Limb (tissue), 2 donors: ENCODE measurements around the gene TRIP6.
"Not testable (repeated sequence)": the region's sequence is repeated elsewhere in the genome, so short reads cannot be mapped to it uniquely, and the experiment has no call there.

Source experiments
- DNase-seq, 2 donors: peaks; one replicate each; pipeline ENCODE4 v3.0.0-alpha.2; 2016; ENCODE audit errors: extremely low spot score in 2 of 2

Gene TRIP6

DNA sequence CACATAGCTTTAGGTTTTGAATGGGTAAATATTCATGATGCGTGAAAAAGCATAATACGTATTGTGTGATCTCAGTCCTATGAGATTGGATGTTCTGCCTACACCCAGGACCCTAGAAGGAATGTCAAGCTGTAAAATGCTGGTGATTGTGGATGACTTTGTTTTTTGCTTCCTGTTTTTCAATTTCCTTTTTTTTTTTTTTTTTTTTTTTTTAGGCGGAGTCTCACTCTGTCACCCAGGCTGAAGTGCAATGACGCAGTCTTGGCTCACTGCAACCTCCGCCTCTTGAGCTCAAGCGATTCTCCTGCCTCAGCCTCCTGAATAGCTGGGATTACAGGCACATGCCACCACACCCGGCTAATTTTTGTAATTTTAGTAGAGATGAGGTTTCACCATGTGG, 43.3 kb downstream of the TRIP6 start:
- not testable (repeated sequence) for DNase-seq

DNA sequence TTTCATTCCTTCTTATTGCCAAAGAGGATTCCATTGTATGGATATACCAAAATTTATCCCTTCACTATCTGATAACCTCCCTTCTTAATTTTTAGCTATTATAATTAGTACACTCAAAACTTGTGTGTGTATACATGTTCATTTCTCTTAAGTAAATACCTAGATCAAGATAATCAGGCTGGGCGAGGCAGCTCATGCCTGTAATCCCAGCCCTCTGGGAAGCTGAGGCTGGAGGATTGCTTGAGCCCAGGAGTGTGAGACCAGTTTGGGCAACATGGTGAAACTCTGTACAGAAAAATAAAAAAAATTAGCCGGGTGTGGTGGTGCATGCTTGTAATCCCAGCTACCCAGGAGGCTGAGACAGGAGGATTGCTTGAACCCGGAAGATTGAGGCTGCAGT, 44.3 kb downstream of the TRIP6 start:
- no peak for DNase-seq

DNA sequence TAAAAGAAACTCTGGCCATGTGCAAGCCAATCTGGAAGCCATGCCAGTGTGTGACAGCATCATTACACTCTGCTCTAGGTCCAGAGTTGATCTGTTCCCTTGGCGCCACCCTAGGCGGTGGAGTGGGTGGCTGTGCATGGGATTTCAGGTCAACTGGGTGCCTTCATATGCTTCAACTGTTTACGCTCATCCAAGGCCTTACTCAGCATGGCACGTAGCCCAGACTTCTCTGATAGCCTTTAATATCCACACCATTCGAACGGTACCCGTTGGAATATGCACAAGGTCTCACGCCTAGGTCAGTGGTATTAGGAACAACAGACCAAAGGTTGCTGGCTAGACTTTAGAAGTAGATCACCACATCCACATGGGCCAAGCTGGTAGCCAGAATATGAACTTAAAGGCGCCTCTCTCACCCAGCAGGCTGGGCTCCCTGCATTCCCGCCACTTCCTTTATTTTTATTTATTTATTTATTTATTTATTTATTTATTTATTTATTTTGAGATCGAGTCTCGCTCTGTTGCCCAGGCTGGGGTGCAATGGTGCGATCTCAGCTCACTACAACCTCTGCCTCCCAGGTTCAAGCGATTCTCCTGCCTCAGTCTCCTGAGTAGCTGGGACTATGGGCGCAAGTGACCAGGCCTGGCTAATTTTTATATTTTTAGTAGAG, 47.2 kb downstream of the TRIP6 start:
- no peak for DNase-seq

DNA sequence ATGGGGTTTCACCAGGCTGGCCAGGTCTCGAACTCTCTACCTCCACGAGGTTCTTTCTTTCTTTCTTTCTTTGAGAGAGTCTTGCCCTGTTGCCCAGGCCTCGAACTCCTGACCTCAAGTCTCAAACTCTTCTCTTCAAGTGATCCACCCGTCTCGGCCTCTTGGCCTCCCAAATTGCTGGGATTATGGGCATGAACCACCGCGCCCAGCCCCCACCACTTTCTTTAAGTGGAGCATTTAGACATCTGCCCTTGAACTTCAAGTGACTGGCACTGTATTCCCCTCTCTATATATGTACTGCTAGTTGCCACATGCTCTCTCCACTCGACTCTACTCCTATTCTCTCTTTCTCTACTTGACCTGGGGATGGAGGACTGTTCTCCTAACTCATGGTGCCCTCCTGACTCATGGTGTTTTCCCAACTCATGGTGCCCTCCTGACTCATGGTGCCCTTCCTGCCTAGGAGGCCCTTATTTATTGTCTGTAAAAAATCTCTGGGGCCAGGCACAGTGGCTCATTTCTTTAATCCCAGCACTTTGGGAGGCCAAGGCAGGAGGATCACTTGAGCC, 47.8 kb downstream of the TRIP6 start:
- DNase-seq: no peak

DNA sequence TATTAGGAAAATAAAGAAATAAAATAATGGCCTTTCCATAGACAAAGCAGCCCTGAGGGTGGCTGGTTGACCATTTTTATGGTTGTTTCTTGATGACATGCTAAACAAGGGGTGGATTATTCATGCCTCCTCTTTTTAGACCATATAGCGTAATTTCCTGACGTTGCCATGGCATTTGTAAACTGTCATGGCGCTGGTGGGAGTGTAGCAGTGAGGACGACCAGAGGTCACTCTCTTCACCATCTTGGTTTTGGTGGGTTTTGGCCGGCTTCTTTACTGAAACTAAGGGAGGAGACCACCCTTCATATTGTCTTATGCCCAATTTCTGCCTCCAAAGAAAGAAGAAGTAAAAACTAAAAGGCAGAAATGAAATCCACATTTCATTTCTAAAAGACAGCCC, 52.1 kb downstream of the TRIP6 start:
- DNase-seq: not testable (repeated sequence)

DNA sequence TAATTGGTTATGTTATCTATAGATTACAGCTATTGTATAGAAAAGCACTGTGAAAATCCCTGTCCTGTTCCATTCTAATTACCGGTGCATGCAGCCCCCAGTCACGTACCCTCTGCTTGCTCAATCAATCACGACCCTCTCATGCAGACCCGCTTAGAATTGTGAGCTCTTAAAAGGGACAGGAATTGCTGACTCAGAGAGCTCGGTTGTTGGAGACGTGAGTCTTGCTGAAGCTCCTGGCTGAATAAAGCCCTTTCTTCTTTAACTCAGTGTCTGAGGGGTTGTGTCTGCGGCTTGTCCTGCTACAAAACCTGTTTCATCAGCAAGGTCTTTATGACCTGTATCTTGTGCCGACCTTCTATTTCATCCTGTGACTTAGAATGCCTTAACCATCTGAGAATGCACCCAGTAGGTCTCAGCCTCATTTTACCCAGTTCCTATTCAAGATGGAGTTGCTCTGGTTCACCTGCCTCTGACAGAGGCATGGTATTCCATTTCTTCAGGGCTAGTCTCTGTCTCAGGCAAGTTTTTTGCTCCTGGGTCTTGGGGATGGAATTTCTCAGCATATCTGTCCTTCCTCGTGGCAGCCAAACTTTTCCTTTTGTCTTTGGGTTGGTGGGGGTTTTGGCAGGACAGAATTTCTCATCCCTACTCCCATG, 52.7 kb downstream of the TRIP6 start:
- DNase-seq: not testable (repeated sequence)

DNA sequence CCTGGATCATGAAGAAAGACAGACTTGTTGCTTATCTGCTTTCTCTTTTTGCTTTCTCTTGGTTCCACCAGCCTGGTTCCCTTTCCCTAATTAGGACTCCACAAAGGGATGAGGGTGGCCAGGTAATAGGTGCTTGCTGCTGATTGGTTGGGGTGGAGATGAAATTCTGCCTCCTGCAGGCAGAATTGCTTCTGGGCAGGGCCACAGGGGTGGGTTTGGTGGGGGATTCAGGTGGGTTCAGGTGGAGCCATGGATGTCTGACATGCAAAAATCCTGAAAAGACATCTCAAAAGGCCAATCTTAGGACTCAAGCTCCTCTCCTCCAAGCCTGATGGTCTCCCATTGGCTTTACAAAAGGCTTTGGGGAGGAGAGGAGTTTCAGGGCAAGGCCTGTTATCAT, 53.9 kb downstream of the TRIP6 start:
- no peak for DNase-seq
